Right ventricle myocardium inferior (tissue), 1 donor: ENCODE results near the gene TNFRSF8. TPM values are rescaled to one million over a fixed set of nuclear protein-coding genes. Genes with fewer than 3 reads are reported as not detected.
A peak's percentile ranks its signal among the peaks of the same experiment; 100 is the strongest.
"Not testable (repeated sequence)": the region's sequence is repeated elsewhere in the genome, so short reads cannot be mapped to it uniquely, and the experiment has no call there.

ENCODE experiments used
- ATAC-seq: fragments of 200-7000 bp; cut with Tn5 transposase; one replicate; pipeline ENCODE4 v1.9.1; 2020; ENCODE audit warnings: mild to moderate bottlenecking, moderate library complexity
- DNase-seq: peaks from one replicate; pipeline ENCODE4 v3.0.0; 2021; ENCODE audit errors: missing footprints
- intact Hi-C: fragments of 100-400 bp; cut with DNase I; formaldehyde crosslinking; loops from one replicate; pipeline ENCODE4 v1.11.0; 2022
- total RNA-seq: library from RNA; stranded (reverse); fragmentation: NEBNext Ultra II Directional; extraction: Animal tissue kit (Norgen Biotek cat#: 25700); gene quantifications from one replicate; pipeline ENCODE4 v1.2.1, GENCODE V29; 2021
- donor health status: DM: no; HTN: yes; CAD: no; lungs with severe emphysema.

The TNFRSF8 gene
- total RNA-seq, 1 donor from 2014 or later, result 0.92 TPM

DNA sequence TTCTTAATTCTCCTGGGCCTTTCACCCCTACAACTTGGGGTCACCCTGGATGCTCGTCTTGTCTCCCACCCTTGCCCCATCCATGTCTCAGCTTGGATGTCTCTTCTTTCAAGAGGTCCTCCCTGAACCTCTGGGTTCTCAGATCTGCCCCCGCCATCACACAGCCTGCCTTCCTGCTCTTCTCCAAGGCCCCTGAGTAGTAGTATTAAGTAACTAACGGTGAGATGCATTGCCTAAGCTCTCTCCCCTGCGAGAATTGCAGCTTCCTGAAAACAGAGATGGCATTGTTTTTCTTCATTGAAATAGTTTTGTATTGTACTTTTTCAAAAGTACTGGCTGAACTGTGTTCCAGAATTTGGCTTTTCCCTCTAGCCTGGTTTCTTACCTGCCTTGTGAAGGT is 27.8 kb upstream of the TNFRSF8 start:
- DNase-seq, result no peak
- intact Hi-C loops, result loop anchor here (10.0 kb wide), 1 partner anchor 201 kb away; no protein-coding TSS in a partner anchor

DNA sequence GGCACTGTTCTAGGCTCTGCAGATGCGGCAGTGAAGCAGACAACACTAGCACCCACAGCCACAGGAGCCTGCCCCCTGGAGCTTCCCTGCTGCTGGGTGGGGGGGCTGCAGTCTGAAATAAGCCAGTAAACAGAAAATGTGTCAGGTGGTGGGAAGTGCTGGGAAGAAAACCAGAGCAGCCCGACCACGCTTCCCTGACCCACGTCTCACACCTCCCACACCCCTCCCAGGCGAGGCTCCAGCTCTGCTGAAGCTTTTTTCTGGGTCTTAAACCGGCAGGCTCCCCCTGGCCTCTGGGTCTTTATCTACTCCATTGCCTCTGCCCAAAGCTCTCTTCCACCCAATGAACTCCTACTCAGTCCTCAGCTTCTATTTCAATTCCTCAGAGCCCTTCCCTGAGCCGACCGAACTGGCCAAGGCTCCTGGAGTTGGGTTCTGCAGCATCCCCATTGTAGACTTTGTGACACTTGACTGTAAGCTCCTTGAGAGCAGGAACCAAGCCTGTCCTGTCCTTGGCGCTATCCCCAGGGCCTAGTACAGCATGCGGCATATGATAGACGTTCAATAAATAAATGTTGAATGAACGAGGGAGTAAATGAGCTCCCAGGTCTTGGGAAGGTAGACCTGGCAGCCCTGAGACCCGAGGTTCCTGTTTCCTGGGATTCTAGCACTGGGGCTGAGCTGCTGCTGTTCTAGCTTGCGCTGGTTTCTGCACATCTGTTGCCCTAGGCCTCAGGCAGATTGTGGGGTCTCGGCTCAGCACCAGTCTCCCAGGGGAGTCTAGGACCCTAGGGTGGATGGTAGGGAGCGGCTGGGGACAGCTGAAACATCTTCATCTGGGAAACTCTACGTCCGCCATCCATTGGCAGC is 25.4 kb upstream of the TNFRSF8 start:
- DNase-seq (no peak), ATAC-seq (no peak)
- intact Hi-C loops, result loop anchor here (10.0 kb wide), 1 partner anchor 203 kb away; no protein-coding TSS in a partner anchor

More for the DNA sequence above, 27.8 kb upstream of the TNFRSF8 start:
- ATAC-seq, result no peak

DNA sequence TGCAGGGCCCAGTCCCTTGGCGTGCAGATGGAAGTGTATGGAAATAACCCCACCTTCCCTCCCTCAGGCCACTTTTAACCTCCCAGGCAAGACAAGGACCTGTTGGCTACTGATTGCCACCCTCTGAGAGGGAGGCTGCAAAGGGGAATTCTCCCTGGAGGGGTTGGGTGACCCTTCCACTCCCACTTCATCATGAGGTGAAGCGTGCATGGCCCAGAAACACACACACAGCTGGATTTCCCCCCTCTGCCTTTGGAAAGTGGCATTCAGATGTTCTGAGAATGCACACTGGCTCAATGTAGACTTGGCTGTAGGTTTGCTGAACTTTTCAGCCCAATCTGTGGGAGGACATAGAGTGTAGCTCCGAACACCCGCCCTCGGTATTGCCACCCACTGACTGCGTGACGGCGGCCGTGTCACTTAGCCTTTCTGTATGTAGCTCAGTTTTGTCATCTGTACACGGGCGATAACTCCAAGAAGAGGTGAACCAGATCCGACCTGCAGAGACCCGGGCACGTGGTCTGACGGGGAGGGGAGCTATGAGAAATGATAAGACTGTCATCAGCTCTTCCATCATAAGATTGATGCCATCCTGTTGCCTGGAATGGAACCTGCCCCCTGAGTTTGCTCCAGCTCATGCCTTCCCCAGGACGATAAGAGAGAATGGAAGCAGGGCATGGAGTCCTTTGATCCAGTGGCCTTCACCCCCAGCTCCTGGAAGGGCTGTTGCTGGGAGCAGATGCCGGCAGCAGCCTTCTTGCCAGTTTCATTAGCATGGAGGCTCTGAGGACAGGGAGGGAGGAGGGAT is 24.5 kb upstream of the TNFRSF8 start:
- ATAC-seq (no peak), DNase-seq (no peak)
- intact Hi-C loops, result loop anchor here (10.0 kb wide), 1 partner anchor 204 kb away; no protein-coding TSS in a partner anchor

DNA sequence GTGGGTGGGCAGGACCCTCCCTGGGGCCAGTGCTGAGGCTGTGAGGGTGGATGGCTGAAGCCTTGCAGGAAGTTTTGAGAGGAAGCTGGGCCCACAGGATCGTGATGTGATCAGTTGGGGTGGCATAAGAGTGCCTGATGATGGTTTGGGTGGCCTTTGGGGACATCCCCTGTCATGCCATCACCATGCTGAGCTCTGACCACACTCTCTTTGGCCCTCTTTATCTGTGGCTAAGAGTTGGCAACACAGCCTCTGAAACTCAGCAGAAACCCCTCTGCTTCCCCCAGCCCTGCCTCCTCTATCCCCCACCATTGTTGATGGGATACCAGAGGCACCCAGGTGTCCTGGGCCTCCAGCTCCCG is 24.0 kb upstream of the TNFRSF8 start:
- ATAC-seq (no peak), DNase-seq (no peak)
- intact Hi-C loops, result loop anchor here (10.0 kb wide), 1 partner anchor 204 kb away; no protein-coding TSS in a partner anchor

DNA sequence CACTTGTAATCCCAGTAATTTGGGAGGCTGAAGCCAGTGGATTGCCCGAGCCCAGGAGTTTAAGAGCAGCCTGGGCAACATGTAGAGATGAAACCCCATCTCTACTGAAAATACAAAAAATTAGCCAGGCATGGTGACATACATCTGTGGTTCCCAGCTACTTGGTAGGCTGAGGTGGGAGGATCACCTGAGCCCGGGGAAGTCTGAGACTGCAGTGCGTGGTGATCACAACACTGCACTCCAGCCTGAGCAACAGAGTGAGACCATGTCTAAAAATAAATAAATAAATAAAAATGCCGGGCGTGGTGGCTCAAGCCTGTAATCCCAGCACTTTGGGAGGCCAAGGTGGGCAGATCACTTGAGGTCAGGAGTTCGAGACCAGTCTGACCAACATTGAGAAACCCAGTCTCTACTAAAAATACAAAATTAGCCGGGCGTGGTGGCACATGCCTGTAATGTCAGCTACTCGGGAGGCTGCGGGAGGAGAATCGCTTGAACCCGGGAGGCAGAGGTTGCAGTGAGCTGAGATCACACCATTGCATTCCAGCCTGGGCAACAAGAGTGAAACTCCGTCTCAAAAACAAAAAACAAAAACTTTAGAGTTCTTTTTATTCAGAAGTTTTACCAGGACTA is 23.2 kb upstream of the TNFRSF8 start:
- intact Hi-C loops, result loop anchor here (10.0 kb wide), 1 partner anchor 205 kb away; no protein-coding TSS in a partner anchor

DNA sequence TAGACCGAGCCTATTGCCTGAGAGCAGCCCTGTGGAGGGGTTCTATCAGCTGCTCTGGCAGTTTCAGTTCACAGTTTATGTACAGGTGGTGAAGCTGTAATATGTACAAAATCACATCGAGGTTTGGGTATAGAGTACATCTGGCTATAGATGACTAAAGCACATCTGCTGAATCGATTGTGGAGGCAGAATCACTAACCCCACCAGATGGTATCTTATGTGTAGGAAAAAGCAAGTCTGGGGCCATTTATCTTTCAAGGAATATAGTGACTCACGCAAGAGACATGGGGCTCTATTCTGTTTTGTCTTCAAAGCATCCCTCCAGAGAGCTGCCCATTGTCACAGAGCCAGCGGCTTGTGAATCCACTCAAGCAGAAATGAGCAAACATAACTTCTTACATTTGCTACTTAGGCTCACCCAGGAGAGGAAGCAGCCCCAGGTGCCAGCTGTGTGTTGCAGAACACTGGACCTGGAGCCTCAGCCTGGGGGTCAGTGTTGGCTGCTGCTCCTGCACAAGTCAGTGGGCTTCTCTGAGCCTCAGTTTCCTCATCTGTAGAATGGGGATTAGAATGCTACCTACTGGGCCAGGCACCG is 22.5 kb upstream of the TNFRSF8 start:
- DNase-seq, result no peak
- ATAC-seq, result no peak
- intact Hi-C loops, result no loop called here

More for the DNA sequence above, 23.2 kb upstream of the TNFRSF8 start:
- not testable (repeated sequence) for ATAC-seq, DNase-seq

DNA sequence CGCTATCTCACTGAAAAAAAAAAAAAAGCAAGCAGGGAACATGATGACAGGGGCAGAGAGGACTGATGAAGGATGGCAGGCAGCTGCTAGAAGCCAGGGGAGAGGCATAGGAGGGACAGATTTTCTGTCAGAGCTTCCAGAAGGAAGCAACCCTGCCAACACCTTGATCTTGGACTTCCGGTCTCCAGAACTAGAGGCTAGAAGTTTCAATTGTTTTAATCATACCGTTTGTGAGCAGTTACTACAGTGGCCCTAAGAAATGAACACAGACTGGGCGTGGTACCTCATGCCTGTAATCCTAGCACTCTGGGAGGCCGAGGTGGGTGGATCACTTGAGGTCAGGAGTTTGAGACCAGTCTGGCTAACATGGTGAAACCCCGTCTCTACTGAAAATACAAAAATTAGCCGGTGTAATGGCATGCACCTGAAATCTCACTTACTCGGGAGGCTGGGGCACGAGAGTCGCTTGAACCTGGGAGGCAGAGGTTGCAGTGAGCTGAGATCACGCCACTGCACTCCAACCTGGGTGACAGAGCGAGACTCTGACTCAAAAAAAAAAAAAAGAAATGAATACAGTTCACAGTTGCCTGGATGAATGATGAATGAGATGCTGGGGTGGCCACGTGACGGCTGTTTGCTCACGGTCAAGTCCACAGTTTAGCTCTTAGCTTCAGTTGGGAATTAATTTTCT is 18.8 kb upstream of the TNFRSF8 start:
- DNase-seq, ATAC-seq, intact Hi-C loops: not testable (repeated sequence)

DNA sequence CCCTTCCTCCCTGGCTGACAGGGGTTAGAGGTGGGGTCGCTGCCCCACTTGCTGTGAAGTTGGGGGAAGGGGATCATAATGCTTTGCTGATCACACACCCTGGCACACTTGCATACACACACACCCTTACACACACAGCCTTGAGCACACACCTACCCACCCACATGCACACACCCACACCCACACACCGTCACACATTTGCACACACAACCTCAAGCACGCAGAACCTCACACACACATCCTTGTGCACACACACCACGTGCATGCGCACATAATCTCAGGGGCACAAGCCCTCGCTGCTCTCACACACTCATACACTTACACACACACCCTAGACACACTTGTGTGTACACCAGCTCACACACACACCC is 16.4 kb upstream of the TNFRSF8 start:
- ATAC-seq, result no peak

DNA sequence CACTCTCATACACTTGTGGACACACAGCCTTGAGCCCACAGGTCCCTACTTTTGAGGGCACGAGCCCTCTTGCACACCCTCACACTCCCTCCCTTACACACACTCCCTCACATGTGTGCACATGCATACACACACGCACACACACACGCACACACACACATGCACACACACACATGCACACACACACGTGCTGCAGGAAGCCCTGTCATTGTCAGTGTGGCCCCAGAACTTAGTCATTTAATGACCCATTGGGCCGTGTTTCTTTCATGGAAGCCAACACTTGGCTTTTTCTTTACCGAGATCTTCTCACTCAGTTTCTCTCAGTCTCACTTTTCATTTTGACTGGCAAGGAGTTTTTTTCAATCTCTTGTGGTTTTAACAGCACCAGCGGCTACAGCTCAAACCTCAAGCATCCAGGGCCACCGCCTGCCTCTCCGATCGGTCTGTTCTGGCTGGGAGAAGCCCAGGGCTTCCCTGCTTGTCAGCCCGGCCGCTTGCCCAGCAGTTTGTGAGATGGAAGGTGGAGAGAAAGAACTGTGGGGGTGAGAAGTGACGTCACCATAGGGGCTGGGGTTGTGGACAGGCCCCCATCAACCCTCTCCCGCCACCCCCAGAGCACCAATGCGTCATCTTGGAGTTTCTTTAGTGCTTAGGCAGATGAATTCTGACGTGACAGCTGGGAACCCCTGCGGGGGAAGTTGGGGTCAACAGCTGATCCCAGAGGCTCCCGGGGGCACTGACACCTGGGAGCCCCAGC is 15.8 kb upstream of the TNFRSF8 start:
- DNase-seq, result no peak
- ATAC-seq, result no peak
- intact Hi-C loops, result no loop called here

More for the DNA sequence above, 16.4 kb upstream of the TNFRSF8 start:
- DNase-seq, result no peak
- intact Hi-C loops, result no loop called here

DNA sequence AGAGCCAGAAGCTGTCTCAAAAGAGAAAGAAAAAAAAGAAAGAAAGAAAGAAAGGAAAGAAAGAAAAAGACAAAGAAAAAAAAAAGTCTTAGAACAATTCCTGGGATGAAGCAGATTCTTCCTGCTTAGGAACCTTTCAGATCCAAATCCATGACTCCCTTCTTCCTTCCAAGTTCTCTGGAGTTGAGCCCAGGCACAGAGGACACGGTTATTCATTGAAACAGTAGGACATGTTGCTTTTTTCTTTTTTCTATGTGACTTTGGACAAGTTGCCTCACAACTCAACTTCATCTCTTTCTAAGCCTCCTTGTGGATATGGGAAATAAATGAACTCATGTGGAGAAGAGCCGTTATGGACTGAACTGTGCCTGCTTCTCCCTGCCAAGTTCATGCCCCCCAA is 14.7 kb upstream of the TNFRSF8 start:
- no peak for ATAC-seq
- intact Hi-C loops, result no loop called here
- DNase-seq, result no peak

DNA sequence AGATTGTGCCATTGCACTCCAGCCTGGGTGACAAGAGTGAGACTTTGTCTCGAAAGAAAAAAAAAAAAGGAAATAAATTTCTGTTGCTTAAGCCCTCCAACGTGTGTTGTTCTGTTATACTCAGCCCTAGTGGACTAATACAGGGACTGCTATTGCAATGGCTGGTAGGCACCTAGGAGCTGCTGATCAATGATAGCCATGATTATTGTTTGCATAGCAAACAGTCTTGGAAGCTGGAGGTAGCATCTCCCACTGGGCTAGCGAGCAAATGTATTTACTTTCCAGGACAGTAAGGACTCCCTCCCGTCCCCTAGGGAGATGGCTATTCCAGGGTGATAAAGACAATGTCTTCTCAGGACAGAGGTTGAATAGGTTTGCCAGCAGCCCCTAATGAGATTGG is 13.5 kb upstream of the TNFRSF8 start:
- no peak for DNase-seq
- ATAC-seq, result no peak
- intact Hi-C loops, result no loop called here

DNA sequence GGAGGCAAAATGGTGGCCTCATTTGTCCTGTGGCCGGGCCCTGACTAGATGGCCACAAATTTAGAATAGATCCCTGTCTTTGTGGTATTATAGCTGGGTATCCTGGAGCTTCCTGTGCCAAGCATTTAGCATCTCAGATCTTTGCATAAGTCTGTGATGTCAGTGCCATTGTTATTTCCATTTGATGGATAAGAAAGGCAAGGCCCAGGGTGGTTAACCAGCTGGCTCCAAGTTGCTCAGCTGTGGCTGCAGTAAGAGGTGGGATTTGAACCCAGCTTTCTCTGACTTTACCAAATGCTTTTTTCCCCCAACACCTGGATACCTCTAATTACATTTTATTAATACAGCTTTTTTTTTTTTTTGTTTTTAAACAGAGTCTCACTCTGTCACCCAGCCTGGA is 11.7 kb upstream of the TNFRSF8 start:
- DNase-seq (no peak), ATAC-seq (no peak)
- intact Hi-C loops, result no loop called here

DNA sequence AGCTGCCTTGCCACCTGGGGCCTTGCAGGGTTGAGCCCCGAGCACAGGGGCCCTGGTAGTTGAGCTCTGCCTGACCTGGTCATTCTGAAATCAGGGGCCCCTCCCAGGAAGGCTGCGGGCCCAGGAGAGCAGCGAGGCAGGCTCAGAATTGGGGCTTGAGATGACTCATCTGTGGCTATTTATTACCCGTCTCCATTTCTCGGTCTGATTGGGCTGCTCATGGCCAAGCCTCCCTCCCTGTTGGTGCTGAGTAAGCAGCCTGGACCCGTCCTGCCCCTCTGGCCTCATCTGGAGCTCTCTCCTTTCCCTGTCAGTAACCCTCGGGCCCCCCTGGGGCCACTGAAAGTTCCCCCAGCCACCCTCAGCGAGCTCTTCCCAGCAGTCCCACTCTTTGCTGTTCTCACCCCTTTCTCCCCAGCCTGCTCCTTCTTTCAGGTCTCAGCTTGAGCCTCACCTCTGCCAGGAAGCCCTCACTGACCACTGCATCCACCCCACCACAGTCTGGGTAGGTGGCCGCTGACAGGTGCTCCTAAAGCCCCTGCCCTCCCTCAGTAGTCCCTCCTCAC is 11.0 kb upstream of the TNFRSF8 start:
- DNase-seq (peak; percentile 73), ATAC-seq (peak; percentile 86)
- intact Hi-C loops, result no loop called here

DNA sequence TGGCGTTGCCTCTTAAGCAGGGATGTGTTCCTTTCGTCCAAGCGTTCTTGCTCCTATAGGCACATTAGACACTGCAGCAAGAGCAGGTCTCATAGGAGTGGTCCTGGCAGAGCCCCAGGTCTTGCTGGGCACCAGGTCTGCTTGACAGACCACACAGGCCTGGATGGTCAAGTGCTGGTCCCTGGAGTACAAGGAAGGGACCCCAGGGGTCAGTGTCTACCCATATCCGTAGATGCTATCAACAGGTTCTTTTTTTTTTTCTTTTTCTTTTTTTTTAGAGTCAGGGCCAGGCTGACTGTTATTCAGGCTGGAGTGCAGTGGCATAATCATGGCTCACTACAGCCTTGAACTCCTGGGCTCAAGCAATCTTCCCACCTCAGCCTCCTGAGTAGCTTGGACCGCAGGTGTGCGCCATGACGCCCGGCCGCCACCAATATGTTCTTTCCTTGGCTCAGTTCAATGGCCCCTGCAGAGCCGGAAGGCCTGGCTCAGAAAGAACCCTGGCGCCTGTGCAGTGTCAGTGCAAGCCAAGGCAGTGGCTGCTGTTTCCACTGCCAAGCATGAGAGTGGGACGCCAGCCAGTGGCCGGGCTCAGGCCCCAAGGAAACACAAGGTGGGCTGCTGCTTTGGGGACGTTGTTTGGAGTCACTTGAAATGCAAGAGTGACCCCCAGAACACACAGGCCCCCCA is 10.0 kb upstream of the TNFRSF8 start:
- ATAC-seq, result peak; percentile 75
- intact Hi-C loops, result no loop called here
- peak; percentile 74 for DNase-seq

DNA sequence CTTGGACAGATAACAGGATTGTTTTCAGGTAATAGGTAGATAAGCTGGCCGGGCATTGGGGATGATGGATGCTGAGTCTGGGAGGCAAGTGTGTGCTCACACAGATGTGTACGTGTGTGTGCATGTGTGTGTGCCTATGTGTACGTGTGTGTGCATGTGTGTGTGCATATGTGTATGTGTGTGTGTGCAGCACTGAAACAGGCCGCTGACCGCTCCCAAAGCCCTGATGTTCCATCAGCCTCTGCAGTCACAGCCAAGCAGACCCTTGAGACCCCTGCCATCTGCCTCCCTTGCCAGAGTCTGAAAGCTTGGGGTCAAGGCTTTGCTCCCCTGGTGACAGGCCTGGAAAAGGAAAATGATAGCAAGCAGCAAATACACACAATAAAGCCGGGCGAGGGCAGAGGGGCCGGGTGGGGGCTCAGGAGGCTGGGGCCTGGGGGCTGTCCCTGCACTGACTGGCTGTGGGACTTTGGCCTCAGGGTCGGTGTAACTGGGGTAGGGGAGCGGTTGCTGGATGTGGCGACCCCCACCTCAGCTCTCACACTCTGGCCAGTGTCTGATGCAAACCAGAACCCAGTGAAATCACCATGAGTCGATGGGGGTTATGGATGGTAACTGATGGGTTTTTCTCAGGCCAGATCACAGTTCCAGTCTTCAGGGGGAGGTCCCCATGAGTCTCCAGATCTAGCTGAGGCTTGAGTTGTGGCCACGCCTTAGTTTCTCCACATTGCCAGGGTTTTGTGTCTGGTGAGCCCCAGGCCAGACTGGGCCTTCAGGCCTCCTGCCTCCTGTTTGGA is 9.2 kb upstream of the TNFRSF8 start:
- no peak for ATAC-seq
- intact Hi-C loops, result no loop called here
- no peak for DNase-seq

DNA sequence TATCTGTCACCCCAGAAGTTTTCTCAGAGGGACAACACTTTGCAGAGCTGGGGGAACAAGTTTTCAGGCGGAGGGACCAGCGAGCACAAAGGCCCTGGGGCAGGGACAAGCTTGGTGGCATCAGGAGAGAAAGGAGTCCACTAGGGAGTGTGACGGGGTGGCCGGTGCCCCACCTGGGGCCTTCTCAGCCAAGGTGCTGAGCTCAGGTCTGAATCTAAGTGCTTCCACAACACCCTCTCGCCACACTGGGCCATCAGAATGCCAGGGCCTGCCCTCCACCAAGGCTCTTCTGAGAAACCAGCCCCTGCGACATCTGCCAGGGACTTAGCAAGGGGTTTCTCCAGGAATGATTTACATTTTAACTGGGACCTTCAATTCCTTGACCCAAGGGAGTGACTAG is 7.8 kb upstream of the TNFRSF8 start:
- DNase-seq, result no peak
- ATAC-seq, result no peak
- intact Hi-C loops, result no loop called here
